ENCODE results near the gene SNAI3.

SNAI3 gene

GRCh38 chr16:88678224-88678979 lies 7.9 kb downstream of the SNAI3 start:
- H3K4me3 ChIP-seq = no peak overlapping the region
- no peaks in the 10 kb centered on the region for H3K4me1 ChIP-seq
- H3K27ac ChIP-seq = no peak overlapping the region
- peaks cover 0 to 12% (median 5%) of the 10 kb centered on the region in 3 donors for H3K36me3 ChIP-seq
- H3K27me3 ChIP-seq = peaks cover 0 to 56% of the 10 kb centered on the region in 2 donors
- no peak for TF ChIP-seq CTCF (IDR thresholded peaks at IDR 0.05)
- no peak for DNase-seq
- H3K9me3 ChIP-seq = no peaks in the 10 kb centered on the region
- intact Hi-C loops (cut with DNase I; ENCODE audit: low total_unique reads) = no loop called here

- peaks cover 0 to 50% of the 10 kb centered on the region in 2 donors for H3K27me3 ChIP-seq
- H3K9me3 ChIP-seq = no peaks in the 10 kb centered on the region
- DNase-seq = no peak
- H3K4me3 ChIP-seq = no peak overlapping the region
- H3K4me1 ChIP-seq = no peaks in the 10 kb centered on the region
- H3K36me3 ChIP-seq = peaks cover 0 to 12% (median 7%) of the 10 kb centered on the region in 3 donors
- intact Hi-C loops (cut with DNase I; ENCODE audit: low total_unique reads) = no loop called here
- no peak overlapping the region for H3K27ac ChIP-seq
- no peak for TF ChIP-seq CTCF (IDR thresholded peaks at IDR 0.05)
Observed at GRCh38 chr16:88677721-88678120, 8.6 kb downstream of the SNAI3 start.

GRCh38 chr16:88676502-88677242 lies 9.6 kb downstream of the SNAI3 start:
- intact Hi-C loops (cut with DNase I; ENCODE audit: low total_unique reads) = no loop called here
- DNase-seq = no peak
- no peaks in the 10 kb centered on the region for H3K4me1 ChIP-seq
- peaks cover 0 to 43% of the 10 kb centered on the region in 2 donors for H3K27me3 ChIP-seq
- H3K4me3 ChIP-seq = no peak overlapping the region
- H3K9me3 ChIP-seq = no peaks in the 10 kb centered on the region
- H3K27ac ChIP-seq = no peak overlapping the region
- H3K36me3 ChIP-seq = peaks cover 0 to 19% (median 7%) of the 10 kb centered on the region in 3 donors
- no peak for TF ChIP-seq CTCF (IDR thresholded peaks at IDR 0.05)

GRCh38 chr16:88673716-88674379 lies 12.5 kb downstream of the SNAI3 start:
- no peak for TF ChIP-seq CTCF (IDR thresholded peaks at IDR 0.05)
- Histone ChIP-seq H3K36me3 (peaks cover 0 to 21% (median 7%) of the 10 kb centered on the region in 3 donors), H3K27me3 (peaks cover 0 to 25% of the 10 kb centered on the region in 2 donors), H3K27ac (no peak overlapping the region), H3K4me3 (no peak overlapping the region), H3K9me3 (no peaks in the 10 kb centered on the region), H3K4me1 (no peaks in the 10 kb centered on the region)
- no peak for DNase-seq
- intact Hi-C loops (cut with DNase I; ENCODE audit: low total_unique reads) = no loop called here

GRCh38 chr16:88672776-88673175 lies 13.5 kb downstream of the SNAI3 start:
- TF ChIP-seq CTCF (IDR thresholded peaks at IDR 0.05) = no peak
- Histone ChIP-seq H3K4me1 (no peaks in the 10 kb centered on the region), H3K36me3 (peaks cover 0 to 21% (median 7%) of the 10 kb centered on the region in 3 donors), H3K27me3 (peaks cover 0 to 14% of the 10 kb centered on the region in 2 donors), H3K27ac (no peak overlapping the region), H3K4me3 (no peak overlapping the region), H3K9me3 (no peaks in the 10 kb centered on the region)
- DNase-seq = no peak
- intact Hi-C loops (cut with DNase I; ENCODE audit: low total_unique reads) = no loop called here

Measured in tibial artery (tissue), 4 donors.